ENCODE data around the gene MYO5A. TPM values are rescaled to one million over a fixed set of nuclear protein-coding genes. Genes with fewer than 3 reads are reported as not detected.
A peak's percentile ranks its signal among the peaks of the same experiment; 100 is the strongest.
"Not testable (repeated sequence)": the region's sequence is repeated elsewhere in the genome, so short reads cannot be mapped to it uniquely, and the experiment has no call there.

Gene MYO5A
- total RNA-seq, 2 donors from 2014 or later: 50.6 to 58.4 TPM

DNA sequence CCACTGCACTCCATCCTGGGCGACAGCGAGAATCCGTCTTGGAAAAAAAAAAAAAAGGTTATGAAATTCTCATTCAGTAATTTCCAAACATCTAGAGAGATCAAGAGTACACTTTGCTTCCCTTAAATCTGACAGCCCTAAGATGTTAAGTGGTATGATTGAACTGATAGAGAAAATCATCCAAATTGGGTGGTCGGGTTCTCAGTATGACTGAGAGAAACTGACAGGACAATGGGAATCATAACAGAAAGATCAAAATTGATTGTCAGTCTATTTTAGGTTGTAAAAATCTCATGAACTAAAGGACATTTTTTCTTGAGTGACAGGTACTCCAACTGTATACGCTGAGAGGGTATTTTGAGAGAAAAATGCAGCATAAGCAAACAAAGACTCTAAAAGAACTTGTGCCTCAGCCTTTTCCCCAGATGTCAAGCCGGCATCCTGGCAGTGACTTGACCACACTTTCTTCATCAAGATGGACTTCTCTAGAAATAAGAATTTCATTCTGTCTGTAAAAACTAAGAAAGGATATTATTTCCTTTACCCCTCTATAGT is 65.8 kb downstream of the MYO5A start:
- DNase-seq (no peak), ATAC-seq (no peak)
- Mint-ChIP-seq H3K36me3 (ENCODE audit: low read depth) (peaks cover 7% of the 10 kb centered on the region), H3K27me3 (no peaks in the 10 kb centered on the region), H3K27ac (peak overlapping the region; percentile 99), H3K4me3 (no peak overlapping the region), H3K4me1 (peaks cover 35% of the 10 kb centered on the region)
- peaks cover 1% of the 10 kb centered on the region for H3K9me3 ChIP-seq (ENCODE audit: control insufficient read depth, low read length, poor library complexity, severe bottlenecking)

DNA sequence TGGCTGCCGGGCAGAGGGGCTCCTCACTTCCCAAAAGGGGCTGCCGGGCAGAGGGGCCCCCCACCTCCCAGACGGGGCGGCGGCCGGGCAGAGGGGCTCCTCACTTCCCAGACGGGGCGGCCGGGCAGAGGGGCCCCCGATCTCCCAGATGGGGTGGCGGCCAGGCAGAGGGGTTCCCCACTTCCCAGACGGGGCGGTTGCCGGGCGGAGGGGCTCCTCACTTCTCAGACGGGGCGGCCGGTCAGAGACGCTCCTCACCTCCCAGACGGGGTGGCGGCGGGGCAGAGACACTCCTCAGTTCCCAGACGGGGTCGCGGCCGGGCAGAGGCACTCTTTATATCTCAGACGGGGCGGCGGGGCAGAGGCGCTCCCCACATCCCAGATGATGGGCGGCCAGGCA is 69.0 kb downstream of the MYO5A start:
- not testable (repeated sequence) for H3K27ac Mint-ChIP-seq; H3K9me3 ChIP-seq (ENCODE audit: control insufficient read depth, low read length, poor library complexity, severe bottlenecking); H3K36me3 Mint-ChIP-seq (ENCODE audit: low read depth); ATAC-seq; DNase-seq; H3K4me3 Mint-ChIP-seq; H3K27me3 Mint-ChIP-seq
- H3K4me1 Mint-ChIP-seq: peaks cover 27% of the 10 kb centered on the region

DNA sequence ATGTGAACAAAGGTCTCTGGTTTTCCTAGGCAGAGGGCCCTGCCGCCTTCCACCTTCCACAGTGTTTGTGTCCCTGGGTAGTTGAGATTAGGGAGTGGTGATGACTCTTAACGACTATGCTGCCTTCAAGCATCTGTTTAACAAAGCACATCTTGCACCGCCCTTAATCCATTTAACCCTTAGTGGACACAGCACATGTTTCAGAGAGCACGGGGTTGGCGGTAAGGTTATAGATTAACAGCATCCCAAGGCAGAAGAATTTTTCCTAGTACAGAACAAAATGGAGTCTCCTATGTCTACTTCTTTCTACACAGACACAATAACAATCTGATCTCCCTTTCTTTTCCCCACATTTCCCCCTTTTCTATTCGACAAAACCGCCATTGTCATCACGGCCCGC is 69.4 kb downstream of the MYO5A start:
- H3K4me3 Mint-ChIP-seq; H3K36me3 Mint-ChIP-seq (ENCODE audit: low read depth); H3K9me3 ChIP-seq (ENCODE audit: control insufficient read depth, low read length, poor library complexity, severe bottlenecking); H3K27ac Mint-ChIP-seq; ATAC-seq; DNase-seq; H3K27me3 Mint-ChIP-seq: not testable (repeated sequence)
- H3K4me1 Mint-ChIP-seq: peaks cover 24% of the 10 kb centered on the region

DNA sequence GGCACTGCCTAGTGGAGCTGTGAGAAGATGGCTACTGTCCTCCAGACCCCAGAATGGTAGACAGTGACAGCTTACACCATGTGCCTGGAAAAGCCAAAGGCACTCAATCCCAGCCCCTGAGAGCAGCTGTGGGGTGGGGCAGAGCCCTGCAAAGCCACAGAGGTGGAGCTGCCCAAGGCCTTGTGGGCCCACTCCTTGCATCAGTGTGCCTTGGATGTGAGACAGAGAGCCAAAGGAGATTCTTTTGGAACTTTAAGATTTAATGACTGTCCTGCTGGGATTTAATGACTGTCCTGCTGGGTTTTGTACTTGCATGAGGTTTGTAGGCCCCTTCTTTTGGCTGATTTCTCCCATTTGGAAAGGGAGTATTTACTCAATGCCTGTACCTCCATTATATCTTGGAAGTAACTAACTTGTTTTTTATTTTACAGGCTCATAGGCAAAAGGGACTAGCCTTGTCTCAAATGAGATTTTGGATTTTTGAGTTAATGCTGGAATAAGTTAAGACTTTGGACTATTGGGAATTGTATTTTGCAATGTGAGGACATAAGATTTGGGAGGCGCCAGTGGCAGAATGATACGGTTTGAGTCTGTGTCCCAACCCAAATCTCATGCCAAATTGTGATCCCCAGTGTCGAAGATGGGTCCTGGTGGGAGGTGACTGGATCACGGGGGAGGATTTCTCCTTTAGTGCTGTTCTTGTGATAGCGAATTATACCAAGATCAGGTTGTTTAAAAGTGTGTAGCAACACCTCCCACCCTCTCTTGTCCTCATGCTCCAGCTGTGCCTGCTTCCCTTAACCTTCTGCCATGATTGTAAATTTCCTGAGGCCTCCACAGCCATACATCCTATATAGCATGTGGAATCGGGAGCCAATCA is 80.4 kb downstream of the MYO5A start:
- DNase-seq (no peak), ATAC-seq (no peak)
- Mint-ChIP-seq H3K27me3 (no peaks in the 10 kb centered on the region), H3K4me1 (peaks cover 47% of the 10 kb centered on the region), H3K36me3 (ENCODE audit: low read depth) (peaks cover 4% of the 10 kb centered on the region), H3K4me3 (no peak overlapping the region), H3K27ac (no peak overlapping the region)
- H3K9me3 ChIP-seq (ENCODE audit: control insufficient read depth, low read length, poor library complexity, severe bottlenecking): no peaks in the 10 kb centered on the region

DNA sequence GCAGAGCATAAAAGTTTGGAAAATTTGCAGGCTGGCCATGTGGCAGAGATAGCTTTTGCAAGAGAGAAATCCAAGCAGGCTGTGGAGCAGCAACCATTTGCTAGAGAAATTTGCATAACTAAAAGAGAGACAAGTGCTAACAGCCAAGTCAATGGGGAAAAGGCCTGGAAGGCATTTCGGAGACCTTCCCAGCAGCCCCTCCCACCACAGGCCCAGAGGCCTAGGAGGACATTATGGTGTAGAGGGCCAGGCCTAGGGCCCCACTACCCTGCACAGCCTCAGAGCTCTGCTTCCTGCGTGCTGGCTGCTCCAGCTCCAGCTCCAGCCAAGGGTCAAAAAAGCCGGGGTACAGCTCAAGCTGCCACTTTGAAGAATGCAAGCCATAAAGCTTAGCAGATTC is 82.7 kb downstream of the MYO5A start:
- no peaks in the 10 kb centered on the region for H3K9me3 ChIP-seq (ENCODE audit: control insufficient read depth, low read length, poor library complexity, severe bottlenecking)
- Mint-ChIP-seq H3K4me1 (peaks cover 47% of the 10 kb centered on the region), H3K36me3 (ENCODE audit: low read depth) (peaks cover 1% of the 10 kb centered on the region), H3K27ac (no peak overlapping the region), H3K27me3 (no peaks in the 10 kb centered on the region), H3K4me3 (no peak overlapping the region)
- ATAC-seq (no peak), DNase-seq (no peak)

DNA sequence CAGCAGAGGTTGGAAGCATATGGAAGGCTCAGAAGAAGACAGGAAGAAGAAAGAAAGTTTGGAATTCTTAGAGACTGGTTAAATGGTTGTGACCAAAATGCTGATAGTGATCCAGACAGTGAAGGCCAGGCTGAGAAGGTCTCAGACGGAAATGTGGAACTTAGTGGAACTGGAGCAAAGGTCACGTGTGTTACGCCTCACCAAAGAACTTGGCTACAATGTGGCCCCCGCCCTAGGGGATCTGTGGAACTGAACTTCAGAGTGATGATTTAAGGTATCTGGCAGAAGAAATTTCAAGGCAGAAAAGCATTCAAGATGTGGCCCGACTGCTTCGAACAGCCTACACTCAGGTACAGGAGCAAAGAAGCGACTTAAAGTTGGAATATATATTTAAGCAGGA is 83.1 kb downstream of the MYO5A start:
- ATAC-seq (no peak), DNase-seq (no peak)
- Mint-ChIP-seq H3K4me1 (peaks cover 49% of the 10 kb centered on the region), H3K27me3 (no peaks in the 10 kb centered on the region), H3K36me3 (ENCODE audit: low read depth) (no peaks in the 10 kb centered on the region), H3K4me3 (no peak overlapping the region), H3K27ac (no peak overlapping the region)
- no peaks in the 10 kb centered on the region for H3K9me3 ChIP-seq (ENCODE audit: control insufficient read depth, low read length, poor library complexity, severe bottlenecking)

DNA sequence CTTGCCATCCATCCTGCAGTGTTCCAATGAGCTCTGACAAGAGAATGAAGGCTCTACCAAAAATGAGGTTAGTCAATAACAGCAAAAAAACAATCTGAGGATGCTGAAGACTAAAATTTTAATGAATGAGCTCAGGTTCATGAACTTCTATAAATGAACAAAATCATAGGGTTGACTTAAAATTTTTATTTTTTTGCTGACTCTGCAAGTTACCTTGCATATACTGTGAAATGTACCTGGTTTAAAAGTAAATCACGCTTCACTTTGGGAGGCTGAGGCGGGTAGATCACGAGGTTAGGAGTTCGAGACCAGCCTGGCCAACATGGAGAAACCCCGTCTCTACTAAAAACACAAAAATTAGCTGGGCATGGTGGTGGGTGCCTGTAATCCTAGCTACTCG is 85.5 kb downstream of the MYO5A start:
- peaks cover 52% of the 10 kb centered on the region for H3K4me1 Mint-ChIP-seq
- not testable (repeated sequence) for ATAC-seq; H3K36me3 Mint-ChIP-seq (ENCODE audit: low read depth)

DNA sequence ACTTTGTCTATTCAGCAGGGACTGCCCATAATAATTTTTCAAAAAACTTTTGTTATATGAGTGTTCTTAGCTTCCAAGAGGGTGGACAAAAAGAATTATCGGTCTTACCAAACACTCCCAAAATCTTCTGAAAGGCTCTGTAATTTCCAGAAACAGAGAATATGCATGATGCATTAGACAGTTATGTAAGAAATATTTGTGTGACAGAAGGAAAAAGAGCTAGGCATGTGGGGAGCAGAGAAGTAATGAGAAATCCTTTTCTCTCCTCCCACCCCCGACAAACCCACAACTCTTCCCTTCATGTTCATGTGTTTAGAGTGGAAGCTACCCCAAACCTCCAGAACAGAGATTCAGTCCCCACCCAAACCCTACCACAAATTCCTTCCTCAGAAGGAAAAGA is 86.8 kb downstream of the MYO5A start:
- H3K9me3 ChIP-seq (ENCODE audit: control insufficient read depth, low read length, poor library complexity, severe bottlenecking): no peaks in the 10 kb centered on the region
- no peak overlapping the region for H3K27ac Mint-ChIP-seq

More for the DNA sequence above, 85.5 kb downstream of the MYO5A start:
- not testable (repeated sequence) for H3K9me3 ChIP-seq (ENCODE audit: control insufficient read depth, low read length, poor library complexity, severe bottlenecking); H3K27ac Mint-ChIP-seq; DNase-seq; H3K27me3 Mint-ChIP-seq; H3K4me3 Mint-ChIP-seq

DNA sequence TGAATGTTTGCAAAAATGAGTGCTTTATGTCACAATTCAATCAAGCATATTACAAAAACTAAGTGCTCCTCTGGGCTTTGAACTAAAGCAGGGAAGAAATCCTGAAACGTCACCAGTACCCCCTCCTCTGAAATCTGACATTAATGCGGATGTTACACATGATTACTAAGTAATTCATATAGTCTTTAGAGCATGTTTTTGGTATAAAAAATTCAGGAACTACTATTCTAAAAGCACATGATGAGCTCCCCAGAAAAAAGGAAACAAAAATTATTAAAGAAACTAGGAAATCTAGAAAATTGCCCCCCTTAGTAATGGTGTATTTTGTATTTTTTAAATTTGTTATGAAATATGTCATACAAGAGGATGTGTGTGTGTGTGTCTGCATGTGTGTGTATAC is 87.7 kb downstream of the MYO5A start:
- DNase-seq: no peak
- Mint-ChIP-seq H3K4me3 (no peak overlapping the region), H3K4me1 (peaks cover 52% of the 10 kb centered on the region), H3K27me3 (no peaks in the 10 kb centered on the region), H3K36me3 (ENCODE audit: low read depth) (no peaks in the 10 kb centered on the region), H3K27ac (peak overlapping the region; percentile 6)
- H3K9me3 ChIP-seq (ENCODE audit: control insufficient read depth, low read length, poor library complexity, severe bottlenecking): no peaks in the 10 kb centered on the region
- ATAC-seq: no peak

More for the DNA sequence above, 86.8 kb downstream of the MYO5A start:
- Mint-ChIP-seq H3K4me1 (peaks cover 50% of the 10 kb centered on the region), H3K4me3 (no peak overlapping the region), H3K27me3 (no peaks in the 10 kb centered on the region), H3K36me3 (ENCODE audit: low read depth) (no peaks in the 10 kb centered on the region)
- DNase-seq: no peak
- no peak for ATAC-seq

DNA sequence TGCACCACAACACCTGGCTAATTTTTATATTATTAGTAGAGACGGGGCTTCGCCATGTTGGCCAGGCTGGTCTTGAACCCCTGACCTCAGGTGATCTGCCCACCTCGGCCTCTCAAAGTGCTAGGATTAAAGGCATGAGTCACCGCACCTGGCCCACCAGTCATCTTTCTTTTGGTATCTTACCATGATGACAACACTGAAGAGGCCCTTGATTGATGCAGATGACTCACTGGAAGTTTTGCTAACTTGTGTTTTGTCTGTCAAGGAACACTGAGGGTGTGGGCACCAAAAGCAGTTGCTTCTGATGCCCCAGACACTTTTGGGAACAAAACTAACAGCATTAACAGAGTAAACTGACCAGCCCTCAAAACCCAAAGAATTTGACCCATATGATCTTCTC is 88.3 kb downstream of the MYO5A start:
- Mint-ChIP-seq H3K36me3 (ENCODE audit: low read depth) (no peaks in the 10 kb centered on the region), H3K4me1 (peaks cover 47% of the 10 kb centered on the region), H3K4me3 (no peak overlapping the region), H3K27ac (peak overlapping the region; percentile 6), H3K27me3 (no peaks in the 10 kb centered on the region)
- ATAC-seq: no peak
- no peak for DNase-seq
- H3K9me3 ChIP-seq (ENCODE audit: control insufficient read depth, low read length, poor library complexity, severe bottlenecking): no peaks in the 10 kb centered on the region

DNA sequence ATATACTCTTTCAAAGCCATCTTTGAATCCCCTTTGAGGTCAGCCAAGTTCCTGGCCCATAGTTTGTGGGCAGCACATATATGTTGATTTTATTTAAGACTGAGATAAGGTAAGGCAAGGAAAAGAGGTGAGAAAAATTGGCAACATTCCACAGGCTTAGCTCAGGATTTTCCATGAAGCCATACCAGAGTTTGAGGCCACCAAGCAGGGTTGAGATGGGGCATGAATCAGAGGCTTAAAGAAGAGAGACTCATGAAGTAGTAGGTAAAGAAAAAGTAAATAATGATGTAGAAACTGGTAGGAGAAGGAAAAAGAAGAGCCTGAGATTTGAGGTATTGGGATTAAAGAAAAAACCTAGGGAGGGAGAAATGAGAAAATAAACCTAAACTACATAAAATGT is 89.2 kb downstream of the MYO5A start:
- H3K9me3 ChIP-seq (ENCODE audit: control insufficient read depth, low read length, poor library complexity, severe bottlenecking): no peaks in the 10 kb centered on the region
- no peak for DNase-seq
- H3K27ac Mint-ChIP-seq: no peak overlapping the region
- peaks cover 43% of the 10 kb centered on the region for H3K4me1 Mint-ChIP-seq
- no peaks in the 10 kb centered on the region for H3K36me3 Mint-ChIP-seq (ENCODE audit: low read depth)
- no peak for ATAC-seq
- H3K4me3 Mint-ChIP-seq: no peak overlapping the region
- no peaks in the 10 kb centered on the region for H3K27me3 Mint-ChIP-seq

DNA sequence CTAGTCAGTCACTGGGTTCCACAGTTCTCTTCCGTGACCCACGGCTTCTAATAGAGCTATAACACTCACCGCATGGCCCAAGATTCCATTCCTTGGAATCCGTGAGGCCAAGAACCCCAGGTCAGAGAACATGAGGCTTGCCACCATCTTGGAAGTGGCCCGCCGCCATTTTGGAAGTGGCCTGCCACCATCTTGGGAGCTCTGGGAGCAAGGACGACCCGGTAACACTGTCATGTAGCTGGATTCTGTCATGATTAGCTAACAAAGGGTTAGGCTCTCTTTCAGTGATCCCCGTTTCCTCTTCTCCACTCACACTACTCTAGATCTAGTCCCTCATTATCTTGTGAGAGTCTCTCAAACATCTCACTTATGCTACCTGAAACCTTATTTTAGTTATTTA is 89.6 kb downstream of the MYO5A start:
- DNase-seq; H3K4me3 Mint-ChIP-seq; H3K27me3 Mint-ChIP-seq; H3K9me3 ChIP-seq (ENCODE audit: control insufficient read depth, low read length, poor library complexity, severe bottlenecking); ATAC-seq; H3K27ac Mint-ChIP-seq; H3K36me3 Mint-ChIP-seq (ENCODE audit: low read depth): not testable (repeated sequence)
- peaks cover 43% of the 10 kb centered on the region for H3K4me1 Mint-ChIP-seq

DNA sequence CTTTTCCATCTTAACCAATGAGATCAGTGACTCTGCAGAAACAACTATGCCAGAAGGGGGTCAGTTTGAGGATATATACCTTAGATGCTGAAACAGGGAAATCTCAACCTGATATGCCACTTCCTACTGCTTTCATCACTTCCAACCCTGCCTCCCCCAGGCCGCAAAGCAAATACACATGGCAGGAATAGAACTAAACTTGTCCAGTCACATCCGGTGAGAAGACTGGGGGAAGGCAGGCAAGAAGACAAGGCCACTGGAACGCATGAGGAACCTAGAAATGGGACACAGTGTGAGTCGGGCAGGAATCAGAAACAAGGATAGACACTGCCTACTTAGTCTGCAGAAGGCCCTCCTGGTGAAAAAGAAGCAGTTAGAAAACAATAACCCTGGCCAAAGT is 90.6 kb downstream of the MYO5A start:
- DNase-seq (no peak), ATAC-seq (no peak)
- Mint-ChIP-seq H3K27ac (no peak overlapping the region), H3K27me3 (no peaks in the 10 kb centered on the region), H3K4me3 (no peak overlapping the region), H3K4me1 (peaks cover 42% of the 10 kb centered on the region), H3K36me3 (ENCODE audit: low read depth) (no peaks in the 10 kb centered on the region)
- no peaks in the 10 kb centered on the region for H3K9me3 ChIP-seq (ENCODE audit: control insufficient read depth, low read length, poor library complexity, severe bottlenecking)

DNA sequence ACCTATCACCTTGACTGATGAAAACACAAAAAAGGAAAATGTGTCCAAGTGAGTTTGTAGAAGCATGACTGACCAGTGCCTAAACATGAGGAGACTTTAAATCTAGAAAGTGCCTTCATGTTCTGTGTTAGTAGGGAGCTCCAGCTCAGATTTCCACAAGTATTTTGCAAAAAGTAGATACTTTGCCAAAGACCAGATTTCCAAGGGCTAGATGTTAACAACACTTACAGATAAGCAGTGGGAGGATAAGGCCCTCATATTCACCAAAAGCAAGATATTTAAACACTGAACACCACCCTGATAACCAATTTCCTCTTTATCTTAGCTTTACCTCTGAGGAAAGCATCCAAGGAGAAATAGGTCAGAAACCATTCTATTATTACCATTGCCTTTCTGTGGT is 91.0 kb downstream of the MYO5A start:
- Mint-ChIP-seq H3K4me1 (peaks cover 41% of the 10 kb centered on the region), H3K27ac (peak overlapping the region; percentile 45), H3K36me3 (ENCODE audit: low read depth) (peaks cover 1% of the 10 kb centered on the region)

More for the DNA sequence above, 91.0 kb downstream of the MYO5A start:
- no peaks in the 10 kb centered on the region for H3K9me3 ChIP-seq (ENCODE audit: control insufficient read depth, low read length, poor library complexity, severe bottlenecking)
- Mint-ChIP-seq H3K4me3 (no peak overlapping the region), H3K27me3 (no peaks in the 10 kb centered on the region)
- no peak for ATAC-seq
- no peak for DNase-seq
